Measurements from ENCODE around the gene GDPD3.

Gene GDPD3

GRCh38 chr16:30114411-30114810 is 1.1 kb upstream of the GDPD3 start:
- no peak overlapping the region for H3K27ac ChIP-seq (ENCODE audit: low read depth, low read length)
- no peak overlapping the region for H3K4me3 ChIP-seq (ENCODE audit: low read depth in 1 of 2, low read length in 2 of 2)
- no peaks in the 10 kb centered on the region for H3K27me3 ChIP-seq (ENCODE audit: control insufficient read depth in 1 of 2, insufficient read depth in 2 of 2, low read length in 2 of 2)
- peaks cover 43 to 61% of the 10 kb centered on the region in 2 donors for H3K4me1 ChIP-seq (ENCODE audit: control insufficient read depth in 1 of 2, insufficient read depth in 2 of 2, low read length in 2 of 2)
- peaks cover 28 to 47% of the 10 kb centered on the region in 2 donors for H3K36me3 ChIP-seq (ENCODE audit: control insufficient read depth in 1 of 2, insufficient read depth in 2 of 2, low read length in 2 of 2)
- peak overlapping the region in 1 of 2 donors; percentile 29 for H3K9ac ChIP-seq (ENCODE audit: low read depth in 1 of 2, low read length in 2 of 2)
- no peaks in the 10 kb centered on the region for H3K9me3 ChIP-seq (ENCODE audit: control insufficient read depth in 1 of 2, low read length in 2 of 2)

- Histone ChIP-seq H3K9ac (ENCODE audit: low read depth in 1 of 2, low read length in 2 of 2) (peak overlapping the region in 1 of 2 donors; percentile 29), H3K27ac (ENCODE audit: low read depth, low read length) (peak overlapping the region; percentile 3), H3K4me1 (ENCODE audit: control insufficient read depth in 1 of 2, insufficient read depth in 2 of 2, low read length in 2 of 2) (peaks cover 39 to 57% of the 10 kb centered on the region in 2 donors), H3K9me3 (ENCODE audit: control insufficient read depth in 1 of 2, low read length in 2 of 2) (no peaks in the 10 kb centered on the region), H3K36me3 (ENCODE audit: control insufficient read depth in 1 of 2, insufficient read depth in 2 of 2, low read length in 2 of 2) (peaks cover 24 to 43% of the 10 kb centered on the region in 2 donors), H3K4me3 (ENCODE audit: low read depth in 1 of 2, low read length in 2 of 2) (no peak overlapping the region), H3K27me3 (ENCODE audit: control insufficient read depth in 1 of 2, insufficient read depth in 2 of 2, low read length in 2 of 2) (no peaks in the 10 kb centered on the region)
These were observed 485 bp upstream of the GDPD3 start for GRCh38 chr16:30113711-30114333.

- Histone ChIP-seq H3K9me3 (ENCODE audit: control insufficient read depth in 1 of 2, low read length in 2 of 2) (no peaks in the 10 kb centered on the region), H3K4me1 (ENCODE audit: control insufficient read depth in 1 of 2, insufficient read depth in 2 of 2, low read length in 2 of 2) (peaks cover 34 to 43% of the 10 kb centered on the region in 2 donors), H3K27me3 (ENCODE audit: control insufficient read depth in 1 of 2, insufficient read depth in 2 of 2, low read length in 2 of 2) (no peaks in the 10 kb centered on the region), H3K9ac (ENCODE audit: low read depth in 1 of 2, low read length in 2 of 2) (no peak overlapping the region), H3K27ac (ENCODE audit: low read depth, low read length) (no peak overlapping the region), H3K4me3 (ENCODE audit: low read depth in 1 of 2, low read length in 2 of 2) (no peak overlapping the region), H3K36me3 (ENCODE audit: control insufficient read depth in 1 of 2, insufficient read depth in 2 of 2, low read length in 2 of 2) (peaks cover 22 to 44% of the 10 kb centered on the region in 2 donors)
These were observed 923 bp downstream of the GDPD3 start for GRCh38 chr16:30112197-30113030.

GRCh38 chr16:30110661-30111060 is 2.7 kb downstream of the GDPD3 start:
- no peak overlapping the region for H3K9ac ChIP-seq (ENCODE audit: low read depth in 1 of 2, low read length in 2 of 2)
- peaks cover 20 to 38% of the 10 kb centered on the region in 2 donors for H3K36me3 ChIP-seq (ENCODE audit: control insufficient read depth in 1 of 2, insufficient read depth in 2 of 2, low read length in 2 of 2)
- no peaks in the 10 kb centered on the region for H3K27me3 ChIP-seq (ENCODE audit: control insufficient read depth in 1 of 2, insufficient read depth in 2 of 2, low read length in 2 of 2)
- H3K27ac ChIP-seq (ENCODE audit: low read depth, low read length): no peak overlapping the region
- peaks cover 27 to 28% of the 10 kb centered on the region in 2 donors for H3K4me1 ChIP-seq (ENCODE audit: control insufficient read depth in 1 of 2, insufficient read depth in 2 of 2, low read length in 2 of 2)
- H3K9me3 ChIP-seq (ENCODE audit: control insufficient read depth in 1 of 2, low read length in 2 of 2): no peaks in the 10 kb centered on the region
- H3K4me3 ChIP-seq (ENCODE audit: low read depth in 1 of 2, low read length in 2 of 2): no peak overlapping the region

- H3K27ac ChIP-seq (ENCODE audit: low read depth, low read length): no peak overlapping the region
- no peaks in the 10 kb centered on the region for H3K9me3 ChIP-seq (ENCODE audit: control insufficient read depth in 1 of 2, low read length in 2 of 2)
- H3K27me3 ChIP-seq (ENCODE audit: control insufficient read depth in 1 of 2, insufficient read depth in 2 of 2, low read length in 2 of 2): no peaks in the 10 kb centered on the region
- no peak overlapping the region for H3K4me3 ChIP-seq (ENCODE audit: low read depth in 1 of 2, low read length in 2 of 2)
- H3K4me1 ChIP-seq (ENCODE audit: control insufficient read depth in 1 of 2, insufficient read depth in 2 of 2, low read length in 2 of 2): peaks cover 5 to 10% of the 10 kb centered on the region in 2 donors
- H3K9ac ChIP-seq (ENCODE audit: low read depth in 1 of 2, low read length in 2 of 2): no peak overlapping the region
- H3K36me3 ChIP-seq (ENCODE audit: control insufficient read depth in 1 of 2, insufficient read depth in 2 of 2, low read length in 2 of 2): peaks cover 20 to 47% of the 10 kb centered on the region in 2 donors
These were observed 5.1 kb downstream of the GDPD3 start for GRCh38 chr16:30108059-30108850.

- Histone ChIP-seq H3K4me1 (ENCODE audit: control insufficient read depth in 1 of 2, insufficient read depth in 2 of 2, low read length in 2 of 2) (peaks cover 0 to 5% of the 10 kb centered on the region in 2 donors), H3K4me3 (ENCODE audit: low read depth in 1 of 2, low read length in 2 of 2) (no peak overlapping the region), H3K27me3 (ENCODE audit: control insufficient read depth in 1 of 2, insufficient read depth in 2 of 2, low read length in 2 of 2) (no peaks in the 10 kb centered on the region), H3K27ac (ENCODE audit: low read depth, low read length) (no peak overlapping the region), H3K36me3 (ENCODE audit: control insufficient read depth in 1 of 2, insufficient read depth in 2 of 2, low read length in 2 of 2) (peaks cover 9 to 34% of the 10 kb centered on the region in 2 donors), H3K9me3 (ENCODE audit: control insufficient read depth in 1 of 2, low read length in 2 of 2) (no peaks in the 10 kb centered on the region), H3K9ac (ENCODE audit: low read depth in 1 of 2, low read length in 2 of 2) (no peak overlapping the region)
These were observed 8.8 kb downstream of the GDPD3 start for GRCh38 chr16:30104492-30104891.

- H3K27me3 ChIP-seq (ENCODE audit: control insufficient read depth in 1 of 2, insufficient read depth in 2 of 2, low read length in 2 of 2): no peaks in the 10 kb centered on the region
- H3K27ac ChIP-seq (ENCODE audit: low read depth, low read length): no peak overlapping the region
- H3K9ac ChIP-seq (ENCODE audit: low read depth in 1 of 2, low read length in 2 of 2): no peak overlapping the region
- H3K36me3 ChIP-seq (ENCODE audit: control insufficient read depth in 1 of 2, insufficient read depth in 2 of 2, low read length in 2 of 2): peaks cover 9 to 34% of the 10 kb centered on the region in 2 donors
- peaks cover 0 to 5% of the 10 kb centered on the region in 2 donors for H3K4me1 ChIP-seq (ENCODE audit: control insufficient read depth in 1 of 2, insufficient read depth in 2 of 2, low read length in 2 of 2)
- no peaks in the 10 kb centered on the region for H3K9me3 ChIP-seq (ENCODE audit: control insufficient read depth in 1 of 2, low read length in 2 of 2)
- H3K4me3 ChIP-seq (ENCODE audit: low read depth in 1 of 2, low read length in 2 of 2): no peak overlapping the region
These were observed 9.2 kb downstream of the GDPD3 start for GRCh38 chr16:30104090-30104489.

- Histone ChIP-seq H3K27me3 (ENCODE audit: control insufficient read depth in 1 of 2, insufficient read depth in 2 of 2, low read length in 2 of 2) (no peaks in the 10 kb centered on the region), H3K36me3 (ENCODE audit: control insufficient read depth in 1 of 2, insufficient read depth in 2 of 2, low read length in 2 of 2) (peaks cover 12 to 13% of the 10 kb centered on the region in 2 donors), H3K9ac (ENCODE audit: low read depth in 1 of 2, low read length in 2 of 2) (peak overlapping the region in 1 of 2 donors; percentile 52), H3K27ac (ENCODE audit: low read depth, low read length) (peak overlapping the region; percentile 83), H3K4me3 (ENCODE audit: low read depth in 1 of 2, low read length in 2 of 2) (peak overlapping the region; percentile 58 to 61), H3K4me1 (ENCODE audit: control insufficient read depth in 1 of 2, insufficient read depth in 2 of 2, low read length in 2 of 2) (peaks cover 25 to 32% of the 10 kb centered on the region in 2 donors), H3K9me3 (ENCODE audit: control insufficient read depth in 1 of 2, low read length in 2 of 2) (peaks cover 11 to 22% of the 10 kb centered on the region in 2 donors)
These were observed 16.3 kb downstream of the GDPD3 start for GRCh38 chr16:30096862-30097563.

- peaks cover 11 to 22% of the 10 kb centered on the region in 2 donors for H3K9me3 ChIP-seq (ENCODE audit: control insufficient read depth in 1 of 2, low read length in 2 of 2)
- no peaks in the 10 kb centered on the region for H3K27me3 ChIP-seq (ENCODE audit: control insufficient read depth in 1 of 2, insufficient read depth in 2 of 2, low read length in 2 of 2)
- H3K9ac ChIP-seq (ENCODE audit: low read depth in 1 of 2, low read length in 2 of 2): peak within 1 kb of the TSS; percentile 76 to 95
- peak within 1 kb of the TSS; percentile 90 to 98 for H3K4me3 ChIP-seq (ENCODE audit: low read depth in 1 of 2, low read length in 2 of 2)
- H3K4me1 ChIP-seq (ENCODE audit: control insufficient read depth in 1 of 2, insufficient read depth in 2 of 2, low read length in 2 of 2): peaks cover 25 to 37% of the 10 kb centered on the region in 2 donors
- peak within 1 kb of the TSS; percentile 84 for H3K27ac ChIP-seq (ENCODE audit: low read depth, low read length)
- peaks cover 12 to 13% of the 10 kb centered on the region in 2 donors for H3K36me3 ChIP-seq (ENCODE audit: control insufficient read depth in 1 of 2, insufficient read depth in 2 of 2, low read length in 2 of 2)
These were observed 17.1 kb downstream of the GDPD3 start, which contains the start of gene YPEL3 for GRCh38 chr16:30096105-30096861. TSS of gene YPEL3 (minus strand) at chr16:30096213. CDS start at chr16:30095482, 731 bp downstream.

Data from duodenal mucosa (tissue), 2 donors.